Esophagus muscularis mucosa (tissue), 3 donors: ENCODE results near the gene ST8SIA4.

ENCODE experiments used
- CTCF ChIP-seq, 3 experiments: fragments of 200-600 bp in 2 of 3; fragments of 450-650 bp in 1 of 3; sonication (generic) in 2 of 3; IDR thresholded peaks; one replicate each; pipeline ENCODE4 v1.5.1; 2017 to 2019; ENCODE audit warnings: antibody characterized with exemption in 3 of 3, mild to moderate bottlenecking in 2 of 3, moderate library complexity in 1 of 3
- POLR2A ChIP-seq: fragments of 450-650 bp; IDR thresholded peaks from one replicate; pipeline ENCODE4 v1.6.1; 2017; ENCODE audit warnings: antibody characterized with exemption, moderate library complexity, mild to moderate bottlenecking, low read depth

- TF ChIP-seq CTCF (IDR thresholded peaks at IDR 0.05), result no peak
- TF ChIP-seq POLR2A, result no peak
Observed at GRCh38 chr5:100909034-100909433, 6.0 kb upstream of the ST8SIA4 start.
